HUES48 (cell line): ENCODE measurements around the gene SUPT16H.
"Not testable (repeated sequence)": the region's sequence is repeated elsewhere in the genome, so short reads cannot be mapped to it uniquely, and the experiment has no call there.

ENCODE experiments used
- H3K27ac ChIP-seq: one replicate; pipeline ENCODE4 v1.7.0; 2013; ENCODE audit warnings: low read depth, low read length, inconsistent platforms
- H3K27me3 ChIP-seq: 2 replicates; pipeline ENCODE4 v1.6.1; 2013; ENCODE audit warnings: mild to moderate bottlenecking, low read length; ENCODE audit not compliant: control insufficient read depth, insufficient read depth
- H3K36me3 ChIP-seq: 2 replicates; pipeline ENCODE4 v1.6.1; 2013; ENCODE audit warnings: low read length; ENCODE audit not compliant: control insufficient read depth, insufficient read depth
- H3K4me1 ChIP-seq: 2 replicates; pipeline ENCODE4 v1.6.1; 2013; ENCODE audit warnings: mild to moderate bottlenecking, low read length; ENCODE audit not compliant: control insufficient read depth, insufficient read depth
- H3K4me3 ChIP-seq: 2 replicates; pipeline ENCODE4 v1.5.1; 2013; ENCODE audit warnings: mild to moderate bottlenecking, low read depth, low read length
- H3K9ac ChIP-seq: 2 replicates; pipeline ENCODE4 v1.6.1; 2013; ENCODE audit warnings: mild to moderate bottlenecking, low read depth, low read length, moderate library complexity
- H3K9me3 ChIP-seq: 2 replicates; pipeline ENCODE4 v1.6.1; 2013; ENCODE audit warnings: low read length; ENCODE audit not compliant: control insufficient read depth, insufficient read depth

The SUPT16H gene

GRCh38 chr14:21320913-21321312 lies 62.9 kb downstream of the SUPT16H start:
- Histone ChIP-seq H3K4me3 (no peak overlapping the region), H3K9me3 (no peaks in the 10 kb centered on the region), H3K4me1 (peaks cover 9% of the 10 kb centered on the region), H3K27me3 (no peaks in the 10 kb centered on the region), H3K9ac (no peak overlapping the region), H3K36me3 (no peaks in the 10 kb centered on the region), H3K27ac (no peak overlapping the region)

DNA sequence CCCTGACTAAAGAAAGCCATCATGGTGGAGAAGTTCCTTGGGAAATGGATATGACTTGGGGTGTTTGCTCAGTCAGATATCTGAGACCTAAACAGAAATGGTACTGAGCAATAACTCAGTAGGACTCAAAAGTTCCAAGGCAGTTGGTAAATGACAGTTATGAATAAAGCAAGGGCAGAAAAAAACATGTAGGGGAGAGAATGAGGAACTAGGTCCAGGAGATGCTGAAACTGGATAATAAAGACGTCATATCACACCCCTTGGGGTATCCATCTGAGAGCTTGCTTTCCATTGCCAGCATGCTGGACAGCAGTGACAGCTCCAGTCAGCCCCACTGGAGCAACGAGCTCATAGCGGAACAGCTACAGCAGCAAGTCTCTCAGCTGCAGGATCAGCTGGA lies 66.4 kb downstream of the SUPT16H start:
- no peak overlapping the region for H3K4me3 ChIP-seq
- no peak overlapping the region for H3K27ac ChIP-seq
- peaks cover 9% of the 10 kb centered on the region for H3K4me1 ChIP-seq
- H3K36me3 ChIP-seq = no peaks in the 10 kb centered on the region
- no peaks in the 10 kb centered on the region for H3K27me3 ChIP-seq
- H3K9me3 ChIP-seq = no peaks in the 10 kb centered on the region
- no peak overlapping the region for H3K9ac ChIP-seq

- Histone ChIP-seq H3K4me1 (peaks cover 7% of the 10 kb centered on the region), H3K9ac (no peak overlapping the region), H3K27ac (no peak overlapping the region), H3K4me3 (no peak overlapping the region), H3K27me3 (no peaks in the 10 kb centered on the region), H3K9me3 (no peaks in the 10 kb centered on the region), H3K36me3 (no peaks in the 10 kb centered on the region)
These were observed 70.3 kb downstream of the SUPT16H start for GRCh38 chr14:21313512-21313911.

DNA sequence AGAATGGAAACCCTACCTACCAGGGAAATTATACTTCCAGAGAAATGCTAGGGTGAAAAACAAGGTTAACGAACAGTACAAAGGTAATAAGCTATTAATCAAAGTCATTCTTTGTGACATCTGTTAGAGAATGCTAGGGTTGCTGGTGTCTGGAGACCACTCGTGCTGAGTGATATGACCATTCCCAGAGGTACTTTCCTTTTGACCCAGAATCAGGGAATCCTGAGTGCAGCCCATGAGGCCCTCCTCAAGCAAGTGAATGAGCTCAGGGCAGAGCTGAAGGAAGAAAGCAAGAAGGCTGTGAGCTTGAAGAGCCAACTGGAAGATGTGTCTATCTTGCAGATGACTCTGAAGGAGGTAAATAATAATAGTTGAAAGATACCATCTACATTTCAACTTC lies 72.2 kb downstream of the SUPT16H start:
- Histone ChIP-seq H3K4me1 (peaks cover 20% of the 10 kb centered on the region), H3K9me3 (no peaks in the 10 kb centered on the region), H3K27me3 (no peaks in the 10 kb centered on the region), H3K36me3 (no peaks in the 10 kb centered on the region), H3K9ac (no peak overlapping the region), H3K4me3 (no peak overlapping the region), H3K27ac (no peak overlapping the region)

- Histone ChIP-seq H3K4me3 (no peak overlapping the region), H3K9me3 (no peaks in the 10 kb centered on the region), H3K9ac (no peak overlapping the region), H3K27me3 (no peaks in the 10 kb centered on the region), H3K36me3 (no peaks in the 10 kb centered on the region), H3K4me1 (peaks cover 20% of the 10 kb centered on the region), H3K27ac (no peak overlapping the region)
These were observed 73.9 kb downstream of the SUPT16H start for GRCh38 chr14:21309956-21310355.

GRCh38 chr14:21309238-21309636 lies 74.6 kb downstream of the SUPT16H start:
- Histone ChIP-seq H3K4me3 (peak overlapping the region; percentile 20), H3K9me3 (no peaks in the 10 kb centered on the region), H3K27ac (peak overlapping the region; percentile 97), H3K27me3 (no peaks in the 10 kb centered on the region), H3K9ac (peak overlapping the region; percentile 61), H3K4me1 (peaks cover 20% of the 10 kb centered on the region), H3K36me3 (no peaks in the 10 kb centered on the region)

GRCh38 chr14:21308479-21309237 lies 75.2 kb downstream of the SUPT16H start:
- H3K27me3 ChIP-seq = no peaks in the 10 kb centered on the region
- no peaks in the 10 kb centered on the region for H3K9me3 ChIP-seq
- H3K4me1 ChIP-seq = peaks cover 20% of the 10 kb centered on the region
- H3K9ac ChIP-seq = peak overlapping the region; percentile 81
- H3K4me3 ChIP-seq = peak overlapping the region; percentile 66
- peak overlapping the region; percentile 97 for H3K27ac ChIP-seq
- no peaks in the 10 kb centered on the region for H3K36me3 ChIP-seq

DNA sequence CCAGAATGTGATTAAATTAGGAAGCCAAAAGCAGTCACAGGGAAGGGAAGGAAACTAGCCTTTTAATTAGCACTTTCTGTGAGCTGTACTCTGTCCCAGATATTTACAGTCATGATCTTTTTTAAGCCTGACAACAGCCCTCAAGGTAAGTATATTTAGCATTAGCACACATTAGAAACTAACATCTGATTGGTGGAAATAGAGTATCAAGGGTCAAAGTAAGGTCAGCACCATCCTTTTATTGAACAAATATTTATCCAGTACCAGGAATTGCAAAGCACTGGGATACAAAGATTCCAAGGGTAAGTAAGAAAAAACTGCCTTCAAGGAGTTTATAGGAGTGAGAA lies 75.7 kb downstream of the SUPT16H start:
- peaks cover 20% of the 10 kb centered on the region for H3K4me1 ChIP-seq
- peak overlapping the region; percentile 81 for H3K9ac ChIP-seq

GRCh38 chr14:21307637-21308036 lies 76.2 kb downstream of the SUPT16H start:
- Histone ChIP-seq H3K36me3 (no peaks in the 10 kb centered on the region), H3K27ac (peak overlapping the region; percentile 96), H3K9me3 (no peaks in the 10 kb centered on the region), H3K27me3 (no peaks in the 10 kb centered on the region), H3K4me3 (peak overlapping the region; percentile 66), H3K4me1 (peaks cover 20% of the 10 kb centered on the region), H3K9ac (peak overlapping the region; percentile 81; the same call in 1 of the 2 replicates)

More for the DNA sequence above, 75.7 kb downstream of the SUPT16H start:
- Histone ChIP-seq H3K4me3 (peak overlapping the region; percentile 66), H3K27me3 (no peaks in the 10 kb centered on the region), H3K9me3 (no peaks in the 10 kb centered on the region), H3K36me3 (no peaks in the 10 kb centered on the region), H3K27ac (peak overlapping the region; percentile 96)

- H3K27ac ChIP-seq, H3K27me3 ChIP-seq, H3K4me3 ChIP-seq, H3K36me3 ChIP-seq, H3K9ac ChIP-seq, H3K4me1 ChIP-seq, H3K9me3 ChIP-seq: not testable (repeated sequence)
These were observed 81.0 kb downstream of the SUPT16H start for GRCh38 chr14:21302836-21303140.

- no peaks in the 10 kb centered on the region for H3K36me3 ChIP-seq
- H3K27ac ChIP-seq = no peak overlapping the region
- H3K9ac ChIP-seq = no peak overlapping the region
- H3K4me3 ChIP-seq = no peak overlapping the region
- H3K4me1 ChIP-seq = 0 out of 2 replicates have a peak, but pooled peaks cover 2% of the 10 kb centered on the region
- H3K9me3 ChIP-seq = no peaks in the 10 kb centered on the region
- peaks cover 7% of the 10 kb centered on the region; the same call in 1 of the 2 replicates for H3K27me3 ChIP-seq
These were observed 81.6 kb downstream of the SUPT16H start for GRCh38 chr14:21302013-21302835.
